HG03432 (cell line): Measurements from ENCODE around the gene EIF4E3.

Experiments
- ATAC-seq: cut with Tn5 transposase; IDR thresholded peaks from one replicate; pipeline ENCODE4 v1.9.1; 2021; ENCODE audit warnings: mild to moderate bottlenecking, moderate library complexity; ENCODE audit not compliant: unreplicated experiment

Gene EIF4E3

DNA sequence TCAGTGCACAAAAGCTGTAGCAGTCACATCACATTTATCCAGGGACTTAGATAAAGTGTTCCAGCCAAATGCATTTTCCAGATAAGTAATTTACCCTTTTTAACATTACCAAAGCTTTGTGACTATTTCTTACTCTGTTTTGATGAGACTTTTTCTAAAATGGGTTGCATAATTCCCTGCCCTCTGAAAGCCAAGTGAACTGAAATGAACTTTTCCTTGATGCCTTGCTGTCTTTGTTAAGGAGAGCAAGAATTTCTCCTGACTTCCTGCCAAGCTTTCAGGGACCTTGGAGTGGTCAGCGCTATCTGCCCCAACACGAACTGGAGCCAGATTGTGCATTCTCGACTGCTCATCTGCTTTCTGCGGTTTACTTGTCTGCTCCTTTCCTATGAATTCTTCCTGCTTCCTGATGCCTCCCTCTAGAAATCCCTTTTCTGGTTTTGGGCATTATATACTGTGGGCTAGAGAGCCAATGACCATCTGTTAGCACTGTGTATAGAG is 34.8 kb downstream of the EIF4E3 start:
- no peak for ATAC-seq

DNA sequence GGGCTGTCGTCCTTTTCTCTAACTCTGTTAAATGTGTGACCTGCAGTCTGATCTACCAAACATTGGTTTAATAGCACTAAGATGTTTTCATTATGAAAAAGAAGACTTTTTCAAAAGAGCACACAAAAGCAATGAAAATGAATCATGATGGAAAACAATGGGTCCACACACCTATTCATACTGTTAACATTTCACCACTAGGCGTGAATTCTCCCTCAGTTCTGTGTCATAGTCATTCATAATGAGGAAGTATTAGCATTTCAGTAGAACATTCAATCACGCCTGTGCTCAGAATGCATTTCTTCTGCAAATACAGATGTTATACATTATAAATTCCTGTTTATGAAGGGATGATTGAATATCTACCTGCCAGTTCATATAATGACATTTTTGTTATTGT is 35.9 kb downstream of the EIF4E3 start:
- no peak for ATAC-seq

DNA sequence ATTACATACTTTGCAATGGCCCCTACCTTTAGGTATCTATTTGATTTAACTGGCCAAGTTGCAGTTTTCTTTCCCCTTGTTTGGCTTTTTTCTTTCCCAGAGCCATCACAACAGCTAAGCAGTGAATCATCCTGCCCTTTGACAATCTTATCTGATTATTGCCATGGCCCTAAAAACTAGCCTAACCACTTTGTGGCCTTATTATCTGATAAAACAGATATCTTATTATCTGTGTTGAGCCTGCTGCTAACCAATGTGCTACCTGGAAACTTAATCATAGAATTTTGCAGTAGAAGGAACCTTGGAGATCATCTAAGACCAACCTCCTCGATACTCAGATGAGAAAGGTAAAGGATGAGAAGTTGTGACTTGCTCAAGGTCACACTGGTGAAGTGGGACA is 37.1 kb downstream of the EIF4E3 start:
- ATAC-seq = no peak

DNA sequence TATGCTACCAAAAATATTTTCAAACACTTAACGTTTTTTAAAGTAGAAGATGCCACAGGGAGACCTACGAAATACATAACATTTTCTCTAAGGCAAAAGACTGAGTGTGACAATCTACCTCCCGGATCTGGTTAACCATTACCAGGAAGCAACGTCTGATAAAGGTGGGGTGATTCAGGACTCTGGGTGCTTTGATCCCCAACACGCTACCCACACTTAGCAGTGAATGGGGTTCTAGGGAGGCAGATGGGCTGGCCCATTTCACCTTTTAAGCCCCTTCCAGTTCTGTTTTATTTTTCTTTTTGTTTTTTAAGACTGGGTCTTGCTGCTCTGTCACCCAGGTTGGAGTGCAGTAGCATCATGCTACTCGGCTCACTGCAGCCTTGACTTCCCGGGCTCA is 39.5 kb downstream of the EIF4E3 start:
- ATAC-seq = no peak

DNA sequence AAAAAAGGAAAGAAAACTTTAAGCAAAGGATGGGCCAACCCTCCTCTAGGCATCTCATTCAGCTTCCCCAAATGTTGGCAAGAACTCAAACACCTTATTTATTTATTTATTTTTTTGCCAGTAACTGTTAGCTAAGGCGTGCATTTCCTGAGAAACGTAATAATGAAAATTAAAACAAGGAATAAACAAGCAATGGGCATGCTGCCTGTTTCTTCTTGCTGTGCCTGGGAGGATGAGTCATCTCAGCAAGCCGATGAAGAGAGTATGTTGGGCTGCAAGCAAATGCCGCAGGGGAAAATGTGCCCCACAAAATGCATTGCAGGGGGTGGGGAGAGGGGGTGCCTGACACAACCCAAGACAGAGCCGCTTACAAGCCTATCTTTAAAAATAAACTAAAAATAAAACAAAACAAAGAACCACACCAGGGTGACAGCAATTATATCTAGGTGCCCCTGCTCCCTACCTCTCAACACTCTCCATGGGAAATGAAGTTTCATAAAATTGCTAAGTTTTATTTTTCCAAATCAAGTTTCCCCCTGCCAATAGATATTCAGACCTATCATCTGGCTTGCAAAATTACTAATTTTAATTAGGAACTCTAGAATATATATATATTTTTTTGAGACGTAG is 40.3 kb downstream of the EIF4E3 start:
- ATAC-seq = no peak

DNA sequence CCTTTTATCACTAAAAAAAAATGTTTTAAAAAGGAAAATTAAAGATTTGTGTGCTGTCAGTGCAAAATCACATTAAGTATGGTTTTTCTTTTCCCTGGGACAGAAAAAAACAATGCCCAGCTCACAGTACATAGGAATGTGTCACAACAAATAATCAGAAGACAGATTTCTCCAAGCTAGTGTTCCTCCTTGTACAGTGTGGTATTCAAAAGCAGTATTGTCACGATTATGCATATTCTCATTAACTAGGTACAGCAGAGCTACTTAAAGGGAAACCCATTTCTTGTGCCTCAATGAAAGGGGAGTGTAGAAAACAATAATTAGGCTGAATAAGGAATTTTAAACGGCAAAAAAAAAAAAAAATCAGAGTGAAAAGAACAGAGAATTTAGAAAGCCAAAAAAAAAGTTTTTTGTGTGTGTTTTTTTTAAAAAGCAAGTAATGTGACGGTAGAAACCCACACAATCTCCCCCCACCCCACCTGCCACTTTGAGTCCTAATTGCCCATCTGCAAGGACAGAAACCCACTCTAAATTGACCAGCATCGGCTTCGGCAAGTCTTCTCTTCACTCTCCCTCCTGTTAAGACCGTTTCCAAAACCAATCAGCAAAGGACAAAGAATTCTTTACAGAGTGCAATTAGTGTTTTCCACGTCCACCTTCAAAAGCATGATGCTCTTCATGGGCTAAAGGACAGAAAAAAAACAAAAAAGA is 41.0 kb downstream of the EIF4E3 start:
- no peak for ATAC-seq

DNA sequence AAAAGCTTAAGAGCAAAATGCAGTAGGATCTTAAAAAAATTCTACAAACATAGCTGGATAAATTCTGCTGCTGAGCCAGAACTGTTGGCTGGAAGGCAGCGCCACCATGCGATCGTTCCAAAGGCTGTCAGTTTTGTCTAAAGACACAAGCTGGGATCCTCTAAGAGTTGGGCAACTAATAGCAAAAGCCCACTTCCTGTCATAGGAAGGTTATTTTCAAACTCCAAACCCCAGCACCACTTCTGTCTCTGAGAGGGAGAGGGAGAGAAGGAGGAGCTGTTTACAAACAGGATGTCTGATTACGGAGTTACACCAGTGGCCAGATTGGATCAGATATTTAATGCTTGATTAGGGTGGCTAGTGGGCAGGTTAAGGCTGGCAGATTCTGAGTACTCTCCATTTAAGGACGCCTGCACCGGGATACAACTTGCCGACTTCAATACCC is 44.0 kb downstream of the EIF4E3 start:
- ATAC-seq = peak; percentile 53

DNA sequence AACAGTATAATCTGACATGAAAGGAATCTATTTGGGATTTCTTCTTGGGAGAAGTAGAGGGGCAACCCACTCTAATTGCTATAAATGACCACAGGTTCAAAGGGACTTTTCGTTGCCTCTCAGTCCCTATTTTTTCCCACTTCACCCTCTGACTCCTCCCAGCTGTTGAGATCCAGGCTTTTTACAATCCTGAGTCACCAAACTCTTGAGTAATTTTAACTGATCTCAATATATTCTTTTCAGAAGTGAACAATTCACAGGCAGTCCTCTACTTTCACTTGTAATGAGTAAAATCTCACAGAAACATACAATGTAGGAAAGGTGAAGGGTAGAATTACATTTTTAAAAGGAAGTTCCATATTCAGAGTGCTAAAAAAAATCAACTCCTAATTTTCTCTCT is 44.6 kb downstream of the EIF4E3 start:
- ATAC-seq = no peak

DNA sequence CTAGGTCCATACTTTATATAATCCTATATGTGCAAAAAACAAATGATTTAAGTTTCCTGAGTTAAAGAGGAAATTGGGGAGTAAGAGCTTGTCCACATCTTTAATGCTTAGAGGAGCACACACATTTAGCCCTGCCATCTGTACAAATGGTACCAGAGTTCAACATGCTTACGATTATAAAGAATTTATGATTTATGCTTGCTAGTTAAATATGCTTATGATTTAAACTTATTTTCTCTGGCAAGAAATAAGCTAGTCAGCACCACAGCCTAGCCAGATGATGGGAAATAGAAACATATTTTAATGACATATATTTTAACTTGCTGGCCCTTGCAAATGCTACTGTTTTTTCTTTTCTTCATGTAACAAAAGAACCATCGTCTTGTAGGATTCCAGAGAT is 48.3 kb downstream of the EIF4E3 start:
- no peak for ATAC-seq

DNA sequence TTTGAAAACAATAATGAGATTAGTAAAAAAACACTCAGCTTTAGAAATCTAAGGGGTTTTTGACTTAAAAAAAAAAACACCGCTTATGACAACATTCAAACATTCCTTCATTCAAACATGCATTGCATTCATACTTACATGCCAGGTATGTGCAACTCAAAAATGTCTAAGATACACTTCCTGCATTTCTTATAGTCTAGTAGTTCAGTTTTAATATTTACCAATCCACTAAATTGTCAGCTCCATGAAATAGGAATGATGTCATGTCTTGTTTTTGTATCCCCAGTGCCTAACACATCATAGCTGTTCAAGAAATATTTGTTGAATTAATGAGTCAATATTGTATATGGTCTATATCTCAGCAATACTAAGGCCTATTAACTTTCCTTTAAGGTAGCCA is 51.7 kb downstream of the EIF4E3 start:
- no peak for ATAC-seq

DNA sequence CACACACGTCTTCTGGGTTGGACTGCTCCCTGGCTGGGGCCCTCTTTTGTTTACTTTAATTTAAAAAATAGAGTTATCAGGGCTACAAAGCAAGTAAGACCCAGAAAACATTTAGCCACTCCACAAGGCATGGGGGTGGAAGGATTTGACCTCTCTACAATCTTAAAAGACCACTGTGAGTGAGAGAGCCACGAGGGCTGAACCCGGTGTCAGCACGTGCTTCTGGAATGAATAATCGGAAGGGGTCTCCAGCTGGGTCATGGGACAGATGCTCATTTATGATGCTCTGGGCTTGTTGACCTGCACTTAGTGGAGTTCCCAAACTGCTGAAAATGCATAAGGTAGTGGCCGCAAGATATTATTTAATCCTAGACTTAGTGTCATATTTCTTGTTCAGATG is 52.4 kb downstream of the EIF4E3 start:
- no peak for ATAC-seq

DNA sequence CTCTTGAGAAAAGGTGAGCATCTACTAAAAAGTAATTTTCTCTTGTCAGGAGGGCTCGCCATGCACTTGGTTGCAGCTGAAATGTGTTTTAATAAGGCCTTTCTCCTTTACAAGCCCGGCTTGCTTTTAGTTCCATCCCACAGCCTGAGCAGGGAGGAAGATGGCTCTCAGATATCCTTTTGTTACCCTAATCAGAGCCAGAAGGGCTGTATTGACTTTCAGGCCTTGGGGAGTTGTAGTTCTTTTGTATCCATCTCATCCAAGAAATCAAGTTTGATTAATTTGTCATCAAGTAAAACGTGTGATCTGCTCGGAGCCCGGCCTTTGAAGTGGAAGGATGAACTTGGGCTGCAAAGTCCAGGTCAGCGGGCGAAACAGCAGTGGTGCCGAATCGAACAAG is 52.9 kb downstream of the EIF4E3 start:
- no peak for ATAC-seq

DNA sequence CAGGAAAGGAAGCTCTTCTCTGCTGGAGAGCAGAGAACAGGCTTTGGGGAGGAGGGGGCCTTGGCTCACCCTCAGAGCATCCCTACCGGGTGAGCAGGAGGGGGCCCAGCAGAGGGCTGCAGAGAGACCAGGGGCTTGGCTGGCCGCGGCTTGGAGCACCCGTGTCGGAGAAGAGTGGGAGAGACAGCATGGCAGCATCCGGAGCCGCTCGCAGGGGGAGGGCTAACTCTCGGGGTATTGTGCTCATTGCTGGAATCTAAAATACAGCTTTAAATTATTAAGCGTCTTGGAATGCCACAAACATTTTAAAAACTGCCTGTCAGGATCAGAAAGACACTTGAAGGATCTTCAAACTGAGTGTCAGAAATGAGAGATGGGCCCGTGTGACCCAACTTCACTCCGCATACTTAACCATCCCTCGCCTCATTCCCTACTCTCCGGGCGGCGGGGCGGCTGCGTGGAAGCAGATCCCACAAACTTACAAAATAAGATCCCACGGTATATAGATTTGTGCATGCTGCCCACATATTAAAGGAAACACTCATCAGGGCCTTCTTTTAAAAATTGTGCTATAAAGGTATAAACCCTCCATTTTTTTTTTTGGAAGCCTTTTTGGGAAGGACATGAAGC is 53.9 kb downstream of the EIF4E3 start:
- no peak for ATAC-seq

DNA sequence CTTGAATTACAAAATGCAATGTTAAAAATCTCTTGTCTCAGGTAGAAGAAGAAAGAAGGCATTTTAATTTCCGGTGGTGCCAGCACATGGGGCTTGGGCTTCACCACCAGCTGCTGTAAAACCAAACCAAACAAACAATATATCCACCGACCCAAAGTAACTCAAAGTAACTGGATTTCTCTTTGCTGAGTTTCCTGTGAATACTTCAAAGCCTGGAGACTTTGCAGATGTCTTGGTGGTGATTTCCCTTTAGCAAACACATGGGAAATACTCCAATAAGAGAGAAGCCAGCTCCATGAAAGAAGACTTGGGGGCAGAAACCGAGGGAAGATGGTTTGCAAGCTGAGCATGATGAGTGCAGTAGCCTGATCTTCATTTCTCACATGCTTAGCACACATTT is 62.6 kb downstream of the EIF4E3 start:
- no peak for ATAC-seq

DNA sequence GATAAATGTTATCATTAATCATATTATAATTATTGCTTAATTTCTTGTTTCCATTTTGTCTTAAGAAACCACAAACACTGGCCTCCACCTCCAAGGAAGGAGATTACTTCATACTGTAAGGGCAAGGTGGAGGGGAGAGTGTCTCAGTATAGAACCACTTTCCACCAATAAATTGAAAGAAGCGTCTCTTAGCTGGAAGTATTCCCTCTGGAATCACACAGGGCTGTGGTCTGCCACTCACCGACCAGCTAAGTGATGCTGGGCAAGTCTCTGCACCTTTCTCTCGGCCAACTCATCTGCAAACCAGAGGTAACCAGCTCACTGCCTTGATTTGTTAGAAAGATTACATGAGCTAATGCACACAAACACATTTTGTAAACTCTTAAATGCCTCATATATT is 63.1 kb downstream of the EIF4E3 start:
- ATAC-seq = no peak

DNA sequence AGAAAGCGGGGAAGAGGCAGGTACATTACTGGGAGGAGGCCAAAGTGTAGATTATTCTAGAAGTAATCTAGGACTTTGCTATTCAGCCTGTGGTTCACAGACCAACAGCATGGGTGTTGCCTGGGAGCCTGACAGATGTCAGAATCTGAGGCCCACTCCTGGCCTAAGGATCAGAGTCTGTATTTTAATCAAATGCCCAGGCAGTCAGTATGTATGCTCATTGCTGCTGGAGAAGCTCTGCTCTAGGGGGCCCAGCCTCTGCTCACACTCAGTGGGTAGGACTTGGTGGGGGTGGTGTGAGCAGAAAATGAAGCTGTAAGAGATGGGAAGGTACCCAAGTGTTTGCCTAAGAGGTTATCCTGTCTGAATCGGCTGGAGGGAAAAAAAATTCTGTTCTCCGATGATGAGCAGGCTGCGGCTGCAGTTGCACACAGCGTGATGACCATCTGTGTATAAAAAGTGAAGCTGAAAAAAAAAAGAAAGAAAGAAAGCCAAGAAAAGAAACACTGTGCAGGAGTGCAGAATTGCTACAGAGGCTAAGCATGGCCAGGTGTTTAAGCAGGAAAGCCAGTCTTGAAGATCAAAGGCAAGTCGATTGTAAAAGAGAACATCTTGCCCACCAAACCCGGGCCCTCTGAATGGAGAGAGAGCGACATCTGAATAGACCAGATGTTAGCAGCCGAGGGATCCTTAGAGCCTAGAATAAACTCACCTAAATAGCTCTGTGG is 65.2 kb downstream of the EIF4E3 start:
- ATAC-seq = no peak

DNA sequence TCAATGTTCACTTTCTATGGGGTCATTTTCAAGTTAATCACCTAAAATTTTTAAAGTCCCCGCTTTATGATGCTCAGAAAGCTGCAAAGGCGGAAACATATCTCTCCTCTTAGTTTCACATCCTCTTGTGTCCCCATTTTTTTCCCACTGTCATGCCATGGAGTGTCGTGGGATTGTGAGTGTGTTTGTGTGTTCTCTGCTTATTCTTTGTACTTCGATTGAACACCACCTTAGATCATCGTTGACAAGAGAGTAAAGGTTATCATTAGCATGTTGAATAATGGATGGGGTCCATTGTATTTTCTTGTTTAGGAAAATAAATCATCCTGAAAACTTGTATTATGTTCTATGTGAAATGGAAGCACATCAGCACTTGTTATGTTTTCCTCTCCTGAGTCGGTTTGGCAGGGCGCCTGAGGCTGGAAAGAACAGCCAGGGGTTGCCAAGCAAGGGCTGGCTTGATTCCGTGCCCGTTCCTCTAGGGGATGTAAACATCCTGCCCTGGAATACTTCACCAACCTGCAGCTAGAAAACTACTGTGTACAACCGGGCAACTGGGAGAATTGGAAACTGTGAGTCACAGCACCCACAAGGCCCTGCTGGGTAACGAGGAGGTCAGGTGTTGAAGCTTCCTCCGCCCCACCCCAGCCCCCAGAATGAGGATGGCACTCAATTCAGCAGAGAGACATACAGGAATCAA is 67.2 kb downstream of the EIF4E3 start:
- ATAC-seq = no peak

DNA sequence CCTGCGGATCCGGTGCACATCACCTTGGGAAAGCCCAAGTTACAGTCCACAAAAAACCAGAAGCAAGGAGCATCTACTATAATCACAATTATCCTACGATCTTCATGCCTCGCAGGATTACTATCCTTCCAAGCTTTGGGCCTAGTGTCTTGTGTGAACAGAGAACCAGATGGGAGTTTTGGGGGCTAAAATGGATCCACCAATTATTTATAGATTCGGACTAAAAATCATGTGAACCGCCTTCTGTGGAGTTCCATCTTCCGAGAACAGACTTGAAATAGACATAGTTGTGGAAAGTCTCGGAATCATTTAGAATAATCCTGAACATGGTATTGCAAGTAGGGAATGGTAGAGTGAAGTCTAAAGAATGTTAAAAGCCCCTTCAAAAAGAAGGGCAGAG is 70.1 kb downstream of the EIF4E3 start:
- no peak for ATAC-seq

DNA sequence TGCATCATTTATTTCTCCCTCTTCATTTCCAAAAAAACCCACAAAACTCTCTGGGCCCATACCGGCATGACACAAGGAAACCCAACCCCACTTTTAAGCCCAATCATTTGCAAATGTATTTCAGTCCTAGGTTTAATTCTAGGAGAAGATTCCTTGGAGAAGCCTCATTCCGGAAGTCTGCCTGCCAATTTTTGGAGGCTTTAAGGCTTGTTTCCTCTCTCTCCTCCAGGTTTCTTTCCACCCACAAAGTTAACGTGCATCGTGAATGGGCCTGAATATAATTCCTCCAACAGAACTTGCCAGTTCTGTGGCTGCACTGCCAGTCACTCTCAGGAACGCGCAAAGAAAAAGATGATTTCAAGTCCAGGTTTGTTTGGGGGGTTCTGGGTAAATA is 71.8 kb downstream of the EIF4E3 start:
- no peak for ATAC-seq

DNA sequence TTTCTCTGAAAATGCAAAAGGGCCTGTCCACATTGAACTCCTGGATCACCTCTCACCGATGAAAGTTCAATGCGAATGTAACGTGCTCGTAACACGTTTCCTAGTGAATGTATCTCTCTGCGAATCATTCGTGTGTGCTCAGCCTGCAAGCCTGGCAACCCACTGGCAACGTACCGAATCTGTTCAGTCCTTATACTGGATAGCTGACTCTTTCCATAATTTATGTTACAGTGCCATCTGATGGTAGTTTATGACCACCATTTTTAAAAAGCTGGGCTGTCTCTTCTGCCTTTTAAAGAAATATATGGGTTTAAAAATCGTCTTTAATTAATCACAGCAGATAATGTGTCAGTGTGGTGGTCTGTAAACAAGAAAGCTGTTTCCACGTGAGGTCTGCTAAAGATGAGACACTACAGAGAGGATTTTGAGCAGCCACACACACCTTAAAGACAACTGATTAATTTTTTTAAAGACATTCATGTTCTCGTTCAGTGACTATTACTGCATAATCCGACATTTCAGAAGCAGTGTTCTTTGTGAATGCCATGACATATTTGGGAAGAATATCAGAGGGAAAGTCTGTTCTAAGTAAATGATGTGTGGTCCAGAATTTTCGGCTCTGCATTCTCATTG is 72.3 kb downstream of the EIF4E3 start:
- ATAC-seq = peak; percentile 49
